H1 (cell line): ENCODE measurements around the gene SCGN. TPM values are rescaled to one million over a fixed set of nuclear protein-coding genes. Genes with fewer than 3 reads are reported as not detected.
A peak's percentile ranks its signal among the peaks of the same experiment; 100 is the strongest.

Experiments used
- CTCF ChIA-PET: fragments of 300-600 bp; sonication (Branson Sonifier 250); formaldehyde crosslinking; loops from one replicate; lab custom pipeline; 2021; ENCODE audit not compliant: partially characterized antibody; lab: Charles Lee
- POLR2A ChIA-PET: fragments of 300-600 bp; sonication (Branson Sonifier 250); formaldehyde crosslinking; loops from one replicate; lab custom pipeline; 2021; ENCODE audit warnings: inconsistent platforms; ENCODE audit not compliant: partially characterized antibody; lab: Charles Lee
- DNase-seq, 2 experiments: peaks; one replicate each; pipeline versions ENCODE4 v3.0.0 to v3.0.0-alpha.2; 2010 to 2022; ENCODE audit warnings: low spot score in 2 of 2, low read depth in 1 of 2, mixed read lengths in 1 of 2
- FAIRE-seq: peaks from 2 replicates; lab custom pipeline; 2011; peaks lifted over from hg19 to GRCh38; lab: Jason Lieb, UNC
- H2AFZ ChIP-seq: 2 replicates; pipeline ENCODE4 v1.8.1; 2012; ENCODE audit warnings: low read length, inconsistent platforms
- H2AK5ac ChIP-seq: 2 replicates; pipeline ENCODE4 v1.6.1; 2013; ENCODE audit warnings: low read depth, low read length
- H2BK120ac ChIP-seq: replicated peaks from 2 replicates; pipeline ENCODE3; 2013; ENCODE audit warnings: low read depth, low read length, inconsistent platforms
- H2BK12ac ChIP-seq: 2 replicates; pipeline ENCODE4 v1.6.1; 2013; ENCODE audit warnings: low read depth, low read length
- H2BK15ac ChIP-seq: 2 replicates; pipeline ENCODE4 v1.6.1; 2013; ENCODE audit warnings: low read length
- H2BK20ac ChIP-seq: 2 replicates; pipeline ENCODE4 v1.6.1; 2013; ENCODE audit warnings: low read length
- H2BK5ac ChIP-seq: 2 replicates; pipeline ENCODE4 v1.6.1; 2013; ENCODE audit warnings: low read depth, low read length
- H3K14ac ChIP-seq: 2 replicates; pipeline ENCODE4 v1.6.1; 2013; ENCODE audit warnings: inconsistent platforms; ENCODE audit not compliant: insufficient read length
- H3K18ac ChIP-seq: 2 replicates; pipeline ENCODE4 v1.6.1; 2013; ENCODE audit warnings: low read length; ENCODE audit errors: extremely low read depth
- H3K23ac ChIP-seq: 2 replicates; pipeline ENCODE4 v1.6.1; 2013; ENCODE audit warnings: inconsistent platforms; ENCODE audit not compliant: insufficient read length
- H3K23me2 ChIP-seq: 2 replicates; pipeline ENCODE4 v1.6.1; 2013; ENCODE audit warnings: low read depth, low read length
- H3K27ac ChIP-seq: 2 replicates; pipeline ENCODE4 v1.6.1; 2011; ENCODE audit warnings: low read depth, low read length, inconsistent platforms
- H3K27me3 ChIP-seq, 4 experiments: replicated peaks in 1 of 4; 1 replicate in 1 of 4; 2 replicates in 3 of 4; pipeline versions ENCODE4 v1.6.1 to v1.8.1; 2011 to 2013; ENCODE audit warnings: low read length in 3 of 4, mild to moderate bottlenecking in 3 of 4, inconsistent platforms in 2 of 4, mixed read lengths in 2 of 4, moderate library complexity in 1 of 4; ENCODE audit not compliant: control insufficient read depth in 3 of 4, insufficient read depth in 3 of 4; ENCODE audit errors: extremely low read depth in 1 of 4
- H3K36me3 ChIP-seq, 4 experiments: 2 replicates each; pipeline versions ENCODE4 v1.6.1 to v1.8.1; 2011 to 2013; ENCODE audit warnings: mild to moderate bottlenecking in 4 of 4, low read length in 3 of 4, moderate library complexity in 2 of 4, control low read depth in 1 of 4, inconsistent platforms in 1 of 4; ENCODE audit not compliant: insufficient read depth in 4 of 4, control insufficient read depth in 2 of 4
- H3K4ac ChIP-seq: replicated peaks from 2 replicates; pipeline ENCODE3; 2013; ENCODE audit warnings: low read length, low read depth, mixed read lengths, inconsistent platforms; ENCODE audit not compliant: insufficient read length
- H3K4me1 ChIP-seq, 4 experiments: replicated peaks in 1 of 4; 1 replicate in 1 of 4; 2 replicates in 3 of 4; pipeline versions ENCODE4 v1.6.1 to v1.8.1; 2011 to 2013; ENCODE audit warnings: low read length in 3 of 4, inconsistent platforms in 2 of 4, mixed read lengths in 1 of 4; ENCODE audit not compliant: insufficient read depth in 4 of 4, control insufficient read depth in 3 of 4
- H3K4me2 ChIP-seq, 2 experiments: 2 replicates each; pipeline versions ENCODE4 v1.6.1 to v1.8.1; 2011 to 2013; ENCODE audit warnings: low read depth in 2 of 2, low read length in 2 of 2, control low read depth in 1 of 2, inconsistent platforms in 1 of 2, mild to moderate bottlenecking in 1 of 2; ENCODE audit not compliant: insufficient read depth in 1 of 2
- H3K4me3 ChIP-seq, 4 experiments: fragments of 200-600, 300-600 bp in 1 of 4; sonication (generic), shearing (Covaris generic), sonication (Bioruptor Twin) in 1 of 4; 2 replicates each; pipeline versions ENCODE4 v1.5.1 to v1.8.1; 2011 to 2016; ENCODE audit warnings: low read length in 4 of 4, low read depth in 3 of 4, control low read depth in 2 of 4, inconsistent platforms in 2 of 4, mild to moderate bottlenecking in 2 of 4, mixed read lengths in 1 of 4, moderate library complexity in 1 of 4; ENCODE audit not compliant: insufficient read depth in 2 of 4; ENCODE audit errors: extremely low read depth in 1 of 4
- H3K56ac ChIP-seq: replicated peaks from 2 replicates; pipeline ENCODE3; 2013; ENCODE audit warnings: low read depth, mild to moderate bottlenecking, mixed read lengths, low read length, inconsistent platforms; ENCODE audit not compliant: insufficient read length
- H3K79me1 ChIP-seq: 2 replicates; pipeline ENCODE4 v1.6.1; 2013; ENCODE audit warnings: low read depth, low read length, control low read depth
- H3K79me2 ChIP-seq, 2 experiments: 2 replicates each; pipeline versions ENCODE4 v1.6.1 to v1.8.1; 2012 to 2013; ENCODE audit warnings: low read length in 2 of 2, mild to moderate bottlenecking in 2 of 2, inconsistent platforms in 1 of 2; ENCODE audit not compliant: insufficient read depth in 2 of 2, control insufficient read depth in 1 of 2
- H3K9ac ChIP-seq, 4 experiments: replicated peaks in 1 of 4; 1 replicate in 1 of 4; 2 replicates in 3 of 4; pipeline versions ENCODE4 v1.6.1 to v1.8.1; 2011 to 2013; ENCODE audit warnings: low read depth in 3 of 4, low read length in 3 of 4, control low read depth in 2 of 4, mild to moderate bottlenecking in 2 of 4, moderate library complexity in 2 of 4, inconsistent platforms in 1 of 4; ENCODE audit errors: extremely low read depth in 1 of 4
- H3K9me3 ChIP-seq, 2 experiments: 2 replicates each; pipeline versions ENCODE4 v1.6.1 to v1.8.1; 2012 to 2013; ENCODE audit warnings: mild to moderate bottlenecking in 2 of 2, moderate library complexity in 2 of 2, control low read depth in 1 of 2, inconsistent platforms in 1 of 2, low read depth in 1 of 2, low read length in 1 of 2, mixed read lengths in 1 of 2; ENCODE audit not compliant: insufficient read depth in 2 of 2
- H4K20me1 ChIP-seq, 2 experiments: replicated peaks in 1 of 2; 2 replicates each; pipeline versions ENCODE3 to v1.8.1; 2011 to 2013; ENCODE audit warnings: inconsistent platforms in 2 of 2, low read length in 2 of 2, mild to moderate bottlenecking in 1 of 2; ENCODE audit not compliant: insufficient read depth in 2 of 2, control insufficient read depth in 1 of 2
- H4K5ac ChIP-seq: 2 replicates; pipeline ENCODE4 v1.6.1; 2013; ENCODE audit warnings: low read length, low read depth, mixed read lengths, inconsistent platforms; ENCODE audit not compliant: insufficient read length
- H4K8ac ChIP-seq: 2 replicates; pipeline ENCODE4 v1.8.0; 2013; ENCODE audit warnings: mild to moderate bottlenecking, moderate library complexity, low read length, inconsistent platforms; ENCODE audit not compliant: insufficient read depth; ENCODE audit errors: extremely low read depth
- H4K91ac ChIP-seq: replicated peaks from 2 replicates; pipeline ENCODE3; 2013; ENCODE audit warnings: low read length, mixed read lengths, inconsistent platforms; ENCODE audit not compliant: insufficient read length
- ASH2L ChIP-seq: fragments of 200-600, 300-600 bp; sonication (generic); IDR thresholded peaks from one replicate; pipeline ENCODE4 v1.7.1; 2017; ENCODE audit warnings: low read length
- BACH1 ChIP-seq: IDR thresholded peaks from 2 replicates; pipeline ENCODE4 v1.6.1; 2012; ENCODE audit warnings: low read length, improper control_type of control experiment
- GTF2F1 ChIP-seq: IDR thresholded peaks from 2 replicates; pipeline ENCODE4 v1.6.1; 2012; ENCODE audit warnings: low read depth, low read length, improper control_type of control experiment, borderline replicate concordance
- HDAC6 ChIP-seq: IDR thresholded peaks from one replicate; pipeline ENCODE4 v1.7.1; 2012; ENCODE audit warnings: low read depth, mild to moderate bottlenecking, inconsistent platforms, low read length, moderate library complexity
- JUND ChIP-seq: IDR thresholded peaks from 2 replicates; pipeline ENCODE4 v1.6.1; 2011; ENCODE audit warnings: mild to moderate bottlenecking, improper control_type of control experiment, low read length
- RAD21 ChIP-seq, 2 experiments: IDR thresholded peaks in 1 of 2; conservative IDR thresholded peaks in 1 of 2; 2 replicates each; pipeline ENCODE4 v1.6.1; 2011; ENCODE audit warnings: low read depth in 2 of 2, low read length in 2 of 2, improper control_type of control experiment in 1 of 2, inconsistent platforms in 1 of 2, mild to moderate bottlenecking in 1 of 2, moderate library complexity in 1 of 2
- SIRT6 ChIP-seq: IDR thresholded peaks from one replicate; pipeline ENCODE4 v1.7.1; 2012; ENCODE audit warnings: low read length, inconsistent platforms
- SRF ChIP-seq: IDR thresholded peaks from 2 replicates; pipeline ENCODE4 v1.6.1; 2011; ENCODE audit warnings: mild to moderate bottlenecking, low read depth, low read length, moderate library complexity
- SUZ12 ChIP-seq: fragments of 200-600 bp; sonication (generic); IDR thresholded peaks from 2 replicates; pipeline ENCODE4 v1.6.1; 2012; ENCODE audit warnings: mild to moderate bottlenecking, inconsistent platforms, low read length, moderate library complexity, mixed read lengths
- TEAD4 ChIP-seq: IDR thresholded peaks from 2 replicates; pipeline ENCODE4 v1.6.1; 2012; ENCODE audit warnings: low read depth, low read length, inconsistent platforms, mixed read lengths
- WGBS, 2 experiments: shearing (Covaris generic) in 1 of 2; methylation state at CpG; one replicate each; pipeline versions ENCODE4 v1.1.6 to v1.1.7; 2013 to 2015; ENCODE audit warnings: low lambda C conversion rate in 2 of 2, mixed read lengths in 2 of 2, inconsistent platforms in 1 of 2, low coverage in 1 of 2, missing lambda C conversion rate in 1 of 2; ENCODE audit not compliant: insufficient replicate concordance in 2 of 2, insufficient coverage in 1 of 2, insufficient read length in 1 of 2; ENCODE audit errors: extremely low coverage in 1 of 2, missing lambda C conversion rate in 1 of 2; 5-methylcytosine and 5-hydroxymethylcytosine counted together
- polyA plus RNA-seq, 7 experiments: library from polyadenylated mRNA; depleted of rRNA in 3 of 7; stranded (reverse) in 5 of 7; unstranded in 2 of 7; fragments of >200 nt in 5 of 7; fragments of 200-250 nt in 2 of 7; gene quantifications; 1 replicate in 5 of 7; 2 replicates in 1 of 7; 4 replicates in 1 of 7; pipeline versions ENCODE4 v1.2.1 to v1.2.3, GENCODE V29; 2011 to 2013; ENCODE audit warnings: missing spikeins in 2 of 7, mixed read lengths in 2 of 7
- total RNA-seq: library from RNA; stranded (reverse); fragmentation: NEBNext Ultra II Directional; extraction: Animal tissue kit (Norgen Biotek cat#: 25700); gene quantifications from 2 replicates; pipeline ENCODE4 v1.2.1, GENCODE V29; 2021
- TF ChIP-seq, protein P1 (sequence below), 3 experiments: IDR thresholded peaks; 1 replicate in 2 of 3; 2 replicates in 1 of 3; pipeline versions ENCODE4 v1.5.1 to v1.6.1; 2011; ENCODE audit warnings: low read length in 3 of 3, mild to moderate bottlenecking in 3 of 3, inconsistent platforms in 2 of 3, low read depth in 1 of 3, moderate library complexity in 1 of 3; ENCODE audit not compliant: insufficient read depth in 1 of 3; ENCODE audit errors: control extremely low read depth in 1 of 3

Gene SCGN
- total and polyA plus RNA-seq, 2 of the 8 experiments (the other 6 are each of a cell fraction or from before 2014, with no cell fraction given): not detected

DNA sequence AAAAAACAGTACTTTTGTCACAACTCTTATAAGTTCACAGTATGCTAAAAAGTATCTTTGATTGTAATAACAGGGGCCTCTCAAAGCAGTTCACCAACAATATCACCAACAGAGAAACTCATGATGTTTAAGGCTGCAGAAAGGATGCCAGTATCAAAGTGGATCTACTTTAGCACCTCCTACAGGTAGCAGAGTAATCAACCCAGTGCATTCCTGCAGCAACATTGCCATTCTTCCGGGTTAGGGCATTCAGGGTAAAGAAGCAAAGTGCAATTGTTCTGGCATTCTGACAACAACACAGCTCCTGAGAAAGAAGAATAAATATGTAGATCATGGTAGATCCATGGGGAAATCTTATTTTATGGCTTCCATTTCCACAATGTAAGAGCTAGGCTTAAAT, 95.0 kb downstream of the SCGN start:
- no peak overlapping the region for H3K4me3 ChIP-seq
- no peak overlapping the region for H3K23ac ChIP-seq
- TF ChIP-seq SRF (no peak), HDAC6 (no peak), BACH1 (no peak), SIRT6 (no peak), JUND (no peak), SUZ12 (no peak), ASH2L (no peak), TEAD4 (peak; percentile 74), GTF2F1 (no peak), RAD21 (IDR thresholded peaks at IDR 0.05 in 1 of 2, conservative IDR thresholded peaks at IDR 0.05 in 1 of 2; ENCODE audit: low read depth in 2 of 2, low read length in 2 of 2) (peak; percentile 17 to 48; a peak in 2 of 4 replicates)
- TF ChIP-seq, protein P1, sequence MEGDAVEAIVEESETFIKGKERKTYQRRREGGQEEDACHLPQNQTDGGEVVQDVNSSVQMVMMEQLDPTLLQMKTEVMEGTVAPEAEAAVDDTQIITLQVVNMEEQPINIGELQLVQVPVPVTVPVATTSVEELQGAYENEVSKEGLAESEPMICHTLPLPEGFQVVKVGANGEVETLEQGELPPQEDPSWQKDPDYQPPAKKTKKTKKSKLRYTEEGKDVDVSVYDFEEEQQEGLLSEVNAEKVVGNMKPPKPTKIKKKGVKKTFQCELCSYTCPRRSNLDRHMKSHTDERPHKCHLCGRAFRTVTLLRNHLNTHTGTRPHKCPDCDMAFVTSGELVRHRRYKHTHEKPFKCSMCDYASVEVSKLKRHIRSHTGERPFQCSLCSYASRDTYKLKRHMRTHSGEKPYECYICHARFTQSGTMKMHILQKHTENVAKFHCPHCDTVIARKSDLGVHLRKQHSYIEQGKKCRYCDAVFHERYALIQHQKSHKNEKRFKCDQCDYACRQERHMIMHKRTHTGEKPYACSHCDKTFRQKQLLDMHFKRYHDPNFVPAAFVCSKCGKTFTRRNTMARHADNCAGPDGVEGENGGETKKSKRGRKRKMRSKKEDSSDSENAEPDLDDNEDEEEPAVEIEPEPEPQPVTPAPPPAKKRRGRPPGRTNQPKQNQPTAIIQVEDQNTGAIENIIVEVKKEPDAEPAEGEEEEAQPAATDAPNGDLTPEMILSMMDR (IDR thresholded peaks at IDR 0.05; ENCODE audit: control extremely low read depth in 1 of 3, insufficient read depth in 1 of 3, low read depth in 1 of 3, low read length in 3 of 3): peak in 2 of 3 experiments; percentile 44 to 68; a peak in 3 of 4 replicates
- TF ChIP-seq, all 59 proteins: peak for 3
- Histone ChIP-seq H2BK5ac (no peak overlapping the region), H3K36me3 (no peaks in the 10 kb centered on the region), H3K4me2 (no peak overlapping the region), H2BK120ac (no peak overlapping the region), H4K8ac (no peak overlapping the region), H3K79me1 (no peaks in the 10 kb centered on the region), H3K4me1 (no peaks in the 10 kb centered on the region), H3K9me3 (no peaks in the 10 kb centered on the region), H2AK5ac (no peak overlapping the region), H4K20me1 (no peaks in the 10 kb centered on the region), H3K14ac (no peak overlapping the region), H3K4ac (no peak overlapping the region), H3K56ac (no peak overlapping the region), H2BK15ac (no peak overlapping the region), H3K27me3 (no peaks in the 10 kb centered on the region), H3K18ac (no peak overlapping the region), H2BK12ac (no peak overlapping the region), H2BK20ac (no peak overlapping the region), H3K9ac (no peak overlapping the region), H3K79me2 (no peaks in the 10 kb centered on the region), H4K5ac (no peak overlapping the region), H3K27ac (no peak overlapping the region), H4K91ac (no peak overlapping the region), H3K23me2 (no peaks in the 10 kb centered on the region), H2AFZ (no peak overlapping the region)
- FAIRE-seq: peak; percentile 92
- ChIA-PET POLR2A (no interaction called here), CTCF (interaction anchor here (0.8 to 4.4 kb wide), 8 partner anchors 8 to 67 kb away, joined by 3 to 12 read pairs (median 4); no protein-coding TSS in a partner anchor)
- 62% methylated on average over 1 of the region's 1 CpG; no CpG with 5 or more reads in 1 of the 2 experiments for WGBS, 2 experiments
- DNase-seq: no peak
